ENCODE results near the gene UBE2F. TPM values are rescaled to one million over a fixed set of nuclear protein-coding genes. Genes with fewer than 3 reads are reported as not detected.

Gene UBE2F
- polyA plus RNA-seq, 3 donors, result 51.1 to 120 (median 117) TPM

DNA sequence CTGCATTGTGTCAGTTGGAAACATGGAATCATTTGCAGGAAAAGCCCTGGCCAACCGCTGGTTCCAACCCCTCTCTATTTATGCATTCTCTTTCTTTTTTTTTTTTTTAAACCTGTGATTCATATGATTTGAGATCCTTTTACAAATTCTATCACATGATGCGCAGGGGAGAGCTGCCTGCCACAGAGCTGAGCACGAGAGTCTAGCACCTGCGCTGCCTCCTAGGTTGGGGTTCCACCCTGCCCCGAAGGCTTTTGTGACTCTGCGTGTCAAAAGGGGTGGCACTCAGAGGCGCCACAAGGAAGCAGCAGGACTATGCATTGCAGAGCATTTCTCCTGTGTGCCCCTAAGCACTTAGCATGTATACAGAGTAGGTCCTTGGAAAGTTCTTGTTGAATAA is 116.0 kb downstream of the UBE2F start:
- no peaks in the 10 kb centered on the region for H3K27me3 ChIP-seq (ENCODE audit: control insufficient read depth in 2 of 2, insufficient read depth in 2 of 2, low read length in 2 of 2)
- no peak overlapping the region for H3K27ac ChIP-seq (ENCODE audit: low read depth in 1 of 2, low read length in 2 of 2)
- H3K36me3 ChIP-seq (replicated peaks in 1 of 2; ENCODE audit: control insufficient read depth in 1 of 2, insufficient read depth in 2 of 2, low read length in 2 of 2), result peaks cover 35 to 44% of the 10 kb centered on the region in 2 donors
- peaks cover 52 to 68% of the 10 kb centered on the region in 2 donors for H3K36me3 Mint-ChIP-seq
- no peak overlapping the region for H3K9ac ChIP-seq (ENCODE audit: insufficient read depth, low read length, poor library complexity, severe bottlenecking)
- H3K4me1 Mint-ChIP-seq, result peaks cover 16% of the 10 kb centered on the region
- no peak overlapping the region for H3K4me3 ChIP-seq (replicated peaks in 1 of 3; ENCODE audit: low read depth in 2 of 3, low read length in 3 of 3)
- no peaks in the 10 kb centered on the region for H3K79me2 ChIP-seq (ENCODE audit: insufficient read depth, low read length)
- peaks cover 0 to 7% (median 3%) of the 10 kb centered on the region in 7 donors for H3K9me3 Mint-ChIP-seq
- no peaks in the 10 kb centered on the region for H3K27me3 Mint-ChIP-seq (ENCODE audit: low read depth in 3 of 3)
- H3K4me3 Mint-ChIP-seq, result no peak overlapping the region
- no peak for TF ChIP-seq CTCF (IDR thresholded peaks at IDR 0.05)
- H4K20me1 ChIP-seq (ENCODE audit: insufficient read depth, low read length), result no peaks in the 10 kb centered on the region
- no peak overlapping the region for H3K27ac Mint-ChIP-seq
- peaks cover 13% of the 10 kb centered on the region in 2 donors for H3K4me1 ChIP-seq (ENCODE audit: control insufficient read depth in 1 of 2, insufficient read depth in 2 of 2, low read length in 2 of 2)
- intact Hi-C loops (cut with micrococcal nuclease), result no loop called here
- H3K9me3 ChIP-seq (replicated peaks in 1 of 2; ENCODE audit: control insufficient read depth in 1 of 2, insufficient read depth in 1 of 2, low read length in 2 of 2), result no peaks in the 10 kb centered on the region
- H2AFZ ChIP-seq (ENCODE audit: insufficient read depth, low read depth, low read length, poor library complexity, severe bottlenecking), result no peak overlapping the region
- no peak for DNase-seq
- 100% methylated on average over 4 of the region's 7 CpGs for WGBS (ENCODE audit: insufficient coverage)
- H3K4me2 ChIP-seq (replicated peaks; ENCODE audit: extremely low read depth, low read length, poor library complexity, severe bottlenecking), result no peak overlapping the region

DNA sequence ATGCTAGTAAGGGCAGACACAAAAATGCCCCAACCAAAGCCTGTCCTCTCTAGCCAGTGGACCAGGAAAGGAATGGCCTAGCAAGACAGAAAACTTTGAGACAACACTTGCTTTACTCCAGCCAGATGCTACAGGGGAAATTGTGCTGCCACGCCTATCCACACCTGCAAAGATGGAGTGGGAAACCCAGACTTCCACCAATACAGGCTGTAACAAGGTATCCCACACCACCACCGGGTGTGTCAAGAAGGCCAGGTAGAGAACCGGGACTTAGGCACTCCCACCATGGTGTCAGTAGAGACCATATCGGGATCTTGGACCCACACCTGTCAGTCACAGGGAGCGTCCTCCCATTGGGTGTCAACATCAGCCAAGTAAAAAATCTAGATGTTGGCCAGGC is 117.1 kb downstream of the UBE2F start:
- peaks cover 16% of the 10 kb centered on the region in 2 donors for H3K4me1 ChIP-seq (ENCODE audit: control insufficient read depth in 1 of 2, insufficient read depth in 2 of 2, low read length in 2 of 2)
- no peaks in the 10 kb centered on the region for H4K20me1 ChIP-seq (ENCODE audit: insufficient read depth, low read length)
- no peak overlapping the region for H3K9ac ChIP-seq (ENCODE audit: insufficient read depth, low read length, poor library complexity, severe bottlenecking)
- no peaks in the 10 kb centered on the region for H3K27me3 ChIP-seq (ENCODE audit: control insufficient read depth in 2 of 2, insufficient read depth in 2 of 2, low read length in 2 of 2)
- no peaks in the 10 kb centered on the region for H3K9me3 ChIP-seq (replicated peaks in 1 of 2; ENCODE audit: control insufficient read depth in 1 of 2, insufficient read depth in 1 of 2, low read length in 2 of 2)
- peaks cover 0 to 6% (median 3%) of the 10 kb centered on the region in 7 donors for H3K9me3 Mint-ChIP-seq
- WGBS (ENCODE audit: insufficient coverage), result 88% methylated on average over 5 of the region's 5 CpGs
- DNase-seq, result no peak
- no peak overlapping the region for H3K4me2 ChIP-seq (replicated peaks; ENCODE audit: extremely low read depth, low read length, poor library complexity, severe bottlenecking)
- H3K27ac Mint-ChIP-seq, result no peak overlapping the region
- H3K36me3 Mint-ChIP-seq, result peaks cover 51 to 62% of the 10 kb centered on the region in 2 donors
- H3K4me3 Mint-ChIP-seq, result no peak overlapping the region
- H3K27ac ChIP-seq (ENCODE audit: low read depth in 1 of 2, low read length in 2 of 2), result no peak overlapping the region
- H2AFZ ChIP-seq (ENCODE audit: insufficient read depth, low read depth, low read length, poor library complexity, severe bottlenecking), result no peak overlapping the region
- peaks cover 17% of the 10 kb centered on the region for H3K4me1 Mint-ChIP-seq
- peaks cover 35 to 41% of the 10 kb centered on the region in 2 donors for H3K36me3 ChIP-seq (replicated peaks in 1 of 2; ENCODE audit: control insufficient read depth in 1 of 2, insufficient read depth in 2 of 2, low read length in 2 of 2)
- no peak overlapping the region for H3K4me3 ChIP-seq (replicated peaks in 1 of 3; ENCODE audit: low read depth in 2 of 3, low read length in 3 of 3)
- H3K79me2 ChIP-seq (ENCODE audit: insufficient read depth, low read length), result no peaks in the 10 kb centered on the region
- intact Hi-C loops (cut with micrococcal nuclease), result no loop called here
- no peaks in the 10 kb centered on the region for H3K27me3 Mint-ChIP-seq (ENCODE audit: low read depth in 3 of 3)
- TF ChIP-seq CTCF (IDR thresholded peaks at IDR 0.05), result no peak
